HepG2 (cell line): ENCODE measurements around the gene GALNTL6. TPM values are rescaled to one million over a fixed set of nuclear protein-coding genes. Genes with fewer than 3 reads are reported as not detected.

ENCODE experiments used
- ATAC-seq: fragments of 200-7000 bp; cut with Tn5 transposase; 3 replicates; pipeline ENCODE4 v1.9.1; 2020; ENCODE audit warnings: mild to moderate bottlenecking, moderate library complexity
- BruUV-seq: library from RNA; stranded (reverse); fragments of 400-500 nt; replicated peaks from 2 replicates; lab custom pipeline; 2021; lab: Mats Ljungman, UMichigan
- CTCF ChIA-PET: fragments of 300-600 bp; formaldehyde crosslinking; extraction: SDS; loops from one replicate; lab custom pipeline; 2021; ENCODE audit warnings: low total read pairs, inconsistent platforms, low intra/inter-chr PET ratio; lab: Yijun Ruan, JAX
- POLR2A ChIA-PET: fragments of 350-600 bp; sonication (Branson Sonifier 250); formaldehyde crosslinking; loops from one replicate; lab custom pipeline; 2020; ENCODE audit warnings: antibody characterized with exemption, inconsistent platforms; lab: Yijun Ruan, JAX
- DNase-seq: peaks from one replicate; pipeline ENCODE4 v3.0.0-alpha.2; 2015; ENCODE audit warnings: low spot score
- FAIRE-seq: peaks from 3 replicates; lab custom pipeline; 2011; peaks lifted over from hg19 to GRCh38; lab: Jason Lieb, UNC
- H2AFZ ChIP-seq: one replicate; pipeline ENCODE4 v1.6.1; 2011; ENCODE audit warnings: low read length, inconsistent platforms
- H3K27ac ChIP-seq: fragments of 300-600 bp; 3 replicates; pipeline ENCODE4 v1.8.0; 2011; ENCODE audit warnings: mixed run types, mild to moderate bottlenecking, mixed read lengths, low read length, inconsistent platforms; ENCODE audit not compliant: insufficient read depth; ENCODE audit errors: extremely low read length
- H3K27me3 ChIP-seq, 2 experiments: fragments of 200-600 bp in 1 of 2; 2 replicates in 1 of 2; 3 replicates in 1 of 2; pipeline versions ENCODE4 v1.6.0 to v1.8.0; 2011; ENCODE audit warnings: low read length in 2 of 2, mild to moderate bottlenecking in 2 of 2, moderate library complexity in 2 of 2, inconsistent platforms in 1 of 2; ENCODE audit not compliant: insufficient read depth in 2 of 2, control insufficient read depth in 1 of 2
- H3K36me3 ChIP-seq, 2 experiments: fragments of 200-600 bp in 1 of 2; replicated peaks in 1 of 2; 2 replicates in 1 of 2; 3 replicates in 1 of 2; pipeline versions ENCODE4 v1.5.1 to v1.8.0; 2011; ENCODE audit warnings: low read length in 2 of 2, inconsistent platforms in 1 of 2; ENCODE audit not compliant: insufficient read depth in 2 of 2, control insufficient read depth in 1 of 2
- H3K4me1 ChIP-seq: 2 replicates; pipeline ENCODE4 v1.5.1; 2012; ENCODE audit warnings: low read length, inconsistent platforms; ENCODE audit not compliant: insufficient read depth
- H3K4me2 ChIP-seq: 2 replicates; pipeline ENCODE4 v1.6.0; 2011; ENCODE audit warnings: low read depth, low read length, inconsistent platforms
- H3K4me3 ChIP-seq, 3 experiments: fragments of 200-600 bp in 1 of 3; sonication (generic), shearing (Covaris generic) in 1 of 3; replicated peaks in 1 of 3; 2 replicates each; pipeline ENCODE4 v1.5.1; 2011 to 2016; ENCODE audit warnings: low read length in 3 of 3, inconsistent platforms in 2 of 3, low read depth in 2 of 3, mild to moderate bottlenecking in 2 of 3, control low read depth in 1 of 3, mixed read lengths in 1 of 3; ENCODE audit not compliant: insufficient read depth in 1 of 3
- H3K79me2 ChIP-seq: one replicate; pipeline ENCODE4 v1.6.1; 2011; ENCODE audit warnings: low read length, inconsistent platforms; ENCODE audit not compliant: insufficient read depth
- H3K9ac ChIP-seq: 2 replicates; pipeline ENCODE4 v1.6.0; 2011; ENCODE audit warnings: mild to moderate bottlenecking, low read depth, low read length, inconsistent platforms; ENCODE audit not compliant: insufficient read depth
- H3K9me3 ChIP-seq: 2 replicates; pipeline ENCODE4 v1.5.1; 2012; ENCODE audit warnings: mild to moderate bottlenecking, low read length
- H4K20me1 ChIP-seq: 2 replicates; pipeline ENCODE4 v1.6.0; 2011; ENCODE audit warnings: inconsistent platforms, mild to moderate bottlenecking, low read length, moderate library complexity; ENCODE audit not compliant: insufficient read depth
- CBX5 ChIP-seq: sonication (generic); formaldehyde crosslinking; IDR thresholded peaks from 2 replicates; pipeline ENCODE4 v1.4.0; 2020; ENCODE audit warnings: missing genetic modification reagents, borderline replicate concordance
- HDAC2 ChIP-seq: sonication (generic); formaldehyde crosslinking; IDR thresholded peaks from 2 replicates; pipeline ENCODE4 v1.4.0; 2020; ENCODE audit warnings: missing genetic modification reagents
- TCF12 ChIP-seq, 2 experiments: fragments of 450-650 bp in 1 of 2; sonication (generic) in 1 of 2; formaldehyde crosslinking in 1 of 2; IDR thresholded peaks; 2 replicates each; pipeline versions ENCODE4 v1.6.1 to v1.8.0; 2017 to 2022; ENCODE audit warnings: antibody characterized with exemption in 1 of 2, mild to moderate bottlenecking in 1 of 2, missing genetic modification reagents in 1 of 2, moderate library complexity in 1 of 2
- ZMAT3 ChIP-seq: sonication (generic); formaldehyde crosslinking; conservative IDR thresholded peaks from 2 replicates; pipeline ENCODE4 v1.7.0; 2021; ENCODE audit warnings: missing genetic modification reagents
- ZNF598 ChIP-seq: sonication (generic); formaldehyde crosslinking; IDR thresholded peaks from 2 replicates; pipeline ENCODE4 v1.5.1; 2020; ENCODE audit warnings: mild to moderate bottlenecking, missing genetic modification reagents, borderline replicate concordance
- ZNF790 ChIP-seq: sonication (generic); formaldehyde crosslinking; IDR thresholded peaks from 2 replicates; pipeline ENCODE4 v1.8.0; 2022; ENCODE audit warnings: missing genetic modification reagents, mild to moderate bottlenecking, borderline replicate concordance
- WGBS: methylation state at CpG from one replicate; pipeline ENCODE4 v1.1.6; 2017; ENCODE audit warnings: low lambda C conversion rate; 5-methylcytosine and 5-hydroxymethylcytosine counted together
- in situ Hi-C: cut with HindIII; loops from 2 replicates; pipeline ENCODE4 v1.10.0; 2017; ENCODE audit warnings: low pct_unique_long_range_greater_than_20kb; ENCODE audit not compliant: extremely low pct_ligation_motif_present
- intact Hi-C: fragments of 100-400 bp; cut with micrococcal nuclease; formaldehyde crosslinking; loops from one replicate; pipeline ENCODE4 v1.10.0; 2022; ENCODE audit not compliant: unreplicated experiment
- polyA plus RNA-seq, 8 experiments: library from polyadenylated mRNA; depleted of rRNA in 3 of 8; stranded (reverse) in 7 of 8; unstranded in 1 of 8; fragments of >200 nt; fragmentation: Illumina TruSeq in 4 of 8; extraction: Trizol in 4 of 8; gene quantifications; 2 replicates each; pipeline versions ENCODE4 v1.2.1 to v1.2.3, GENCODE V29; 2011 to 2016; ENCODE audit warnings: low read depth in 4 of 8, missing spikeins in 1 of 8, mixed read lengths in 1 of 8; ENCODE audit not compliant: insufficient read depth in 1 of 8
- total RNA-seq, 5 experiments: library from RNA; depleted of rRNA; stranded (reverse); fragments of >200 nt; fragmentation: Illumina TruSeq; extraction: Trizol; gene quantifications; 2 replicates each; pipeline ENCODE4 v1.2.3, GENCODE V29; 2016; ENCODE audit warnings: low read depth in 1 of 5
- TF ChIP-seq, protein P1 (sequence below): sonication (generic); formaldehyde crosslinking; IDR thresholded peaks from 2 replicates; pipeline ENCODE4 v1.4.0; 2020; ENCODE audit warnings: missing genetic modification reagents
- TF ChIP-seq, protein P2 (sequence below): sonication (generic); formaldehyde crosslinking; IDR thresholded peaks from 2 replicates; pipeline ENCODE4 v1.5.0; 2020; ENCODE audit warnings: mild to moderate bottlenecking, missing genetic modification reagents, borderline replicate concordance

Gene GALNTL6
- total and polyA plus RNA-seq, 2 of the 13 experiments (the other 11 are each of a cell fraction or from before 2014, with no cell fraction given): not detected

DNA sequence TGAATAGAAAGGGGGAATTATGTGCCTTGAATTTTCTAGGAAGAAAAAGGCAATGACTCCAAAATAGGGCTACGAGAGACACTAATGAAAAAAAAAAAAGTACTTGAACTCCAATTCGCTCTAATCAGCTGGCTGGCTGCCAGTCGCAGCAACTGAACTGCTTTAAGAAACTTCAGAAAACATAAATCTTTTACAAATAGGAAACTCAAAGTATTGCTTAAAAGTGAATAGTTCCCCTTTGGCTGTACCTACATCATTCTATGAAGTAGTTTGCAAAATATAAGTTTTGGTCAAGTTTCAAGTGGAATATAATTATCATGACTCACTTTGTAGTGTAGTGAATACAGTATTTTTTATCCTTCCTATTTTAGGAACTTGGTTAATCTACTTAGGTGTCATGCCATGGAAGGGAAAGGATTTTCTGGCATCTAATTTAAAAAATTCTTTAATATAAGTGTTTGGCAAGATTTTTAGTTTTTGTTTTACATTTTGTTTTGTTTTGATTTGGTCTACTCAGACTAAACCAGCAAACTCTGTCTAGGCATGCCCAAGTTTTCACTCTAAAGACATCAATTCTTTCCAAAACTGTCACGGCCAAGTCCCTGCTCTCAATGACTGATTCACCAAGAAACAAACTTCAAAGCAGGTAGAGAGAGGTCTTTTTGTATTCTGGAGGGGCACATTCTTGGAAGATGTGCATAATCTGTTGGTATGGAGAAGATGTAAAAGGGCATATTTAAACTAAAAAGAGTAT is 973.0 kb downstream of the GALNTL6 start:
- CTCF ChIA-PET: no interaction called here
- no peak for ATAC-seq
- DNase-seq: no peak
- H4K20me1 ChIP-seq: no peaks in the 10 kb centered on the region
- BruUV-seq: no TSS peak
- no peak for TF ChIP-seq TCF12 (IDR thresholded peaks at IDR 0.05)
- no peak for TF ChIP-seq TCF12 (CRISPR knock-in tag; IDR thresholded peaks at IDR 0.05)
- TF ChIP-seq ZNF598: no peak
- TF ChIP-seq, protein P1, sequence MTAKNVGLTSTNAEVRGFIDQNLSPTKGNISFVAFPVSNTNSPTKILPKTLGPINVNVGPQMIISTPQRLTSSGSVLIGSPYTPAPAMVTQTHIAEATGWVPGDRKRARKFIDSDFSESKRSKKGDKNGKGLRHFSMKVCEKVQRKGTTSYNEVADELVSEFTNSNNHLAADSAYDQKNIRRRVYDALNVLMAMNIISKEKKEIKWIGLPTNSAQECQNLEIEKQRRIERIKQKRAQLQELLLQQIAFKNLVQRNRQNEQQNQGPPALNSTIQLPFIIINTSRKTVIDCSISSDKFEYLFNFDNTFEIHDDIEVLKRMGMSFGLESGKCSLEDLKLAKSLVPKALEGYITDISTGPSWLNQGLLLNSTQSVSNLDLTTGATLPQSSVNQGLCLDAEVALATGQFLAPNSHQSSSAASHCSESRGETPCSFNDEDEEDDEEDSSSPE (CRISPR knock-in tag): no peak
- TF ChIP-seq, protein P2, sequence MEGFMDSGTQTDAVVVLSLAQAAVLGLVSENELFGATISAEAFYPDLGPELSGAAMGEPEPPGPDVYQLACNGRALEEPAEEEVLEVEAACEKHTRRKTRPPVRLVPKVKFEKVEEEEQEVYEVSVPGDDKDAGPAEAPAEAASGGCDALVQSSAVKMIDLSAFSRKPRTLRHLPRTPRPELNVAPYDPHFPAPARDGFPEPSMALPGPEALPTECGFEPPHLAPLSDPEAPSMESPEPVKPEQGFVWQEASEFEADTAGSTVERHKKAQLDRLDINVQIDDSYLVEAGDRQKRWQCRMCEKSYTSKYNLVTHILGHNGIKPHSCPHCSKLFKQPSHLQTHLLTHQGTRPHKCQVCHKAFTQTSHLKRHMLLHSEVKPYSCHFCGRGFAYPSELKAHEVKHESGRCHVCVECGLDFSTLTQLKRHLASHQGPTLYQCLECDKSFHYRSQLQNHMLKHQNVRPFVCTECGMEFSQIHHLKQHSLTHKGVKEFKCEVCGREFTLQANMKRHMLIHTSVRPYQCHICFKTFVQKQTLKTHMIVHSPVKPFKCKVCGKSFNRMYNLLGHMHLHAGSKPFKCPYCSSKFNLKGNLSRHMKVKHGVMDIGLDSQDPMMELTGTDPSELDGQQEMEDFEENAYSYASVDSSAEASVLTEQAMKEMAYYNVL: no peak
- no peak for TF ChIP-seq CBX5
- TF ChIP-seq ZMAT3: no peak
- no peak for TF ChIP-seq HDAC2 (CRISPR knock-in tag)
- no peak for TF ChIP-seq ZNF790
- POLR2A ChIA-PET: no interaction called here
- intact Hi-C loops (no loop called here), in situ Hi-C loops (no loop called here)
- H3K27ac ChIP-seq: no peak overlapping the region
- no peaks in the 10 kb centered on the region; a peak in 1 of 5 replicates for H3K27me3 ChIP-seq
- H3K36me3 ChIP-seq: no peaks in the 10 kb centered on the region
- H3K4me3 ChIP-seq: no peak overlapping the region
- WGBS: 11% methylated on average over 4 of the region's 4 CpGs
- H3K9me3 ChIP-seq: no peaks in the 10 kb centered on the region
- no peak overlapping the region for H3K9ac ChIP-seq
- H3K79me2 ChIP-seq: no peaks in the 10 kb centered on the region
- no peaks in the 10 kb centered on the region for H3K4me1 ChIP-seq
- no peak overlapping the region for H2AFZ ChIP-seq
- H3K4me2 ChIP-seq: no peak overlapping the region
- FAIRE-seq: no peak
